OCI-LY1 (cell line): ENCODE data around the gene NBPF9.
"Not testable (repeated sequence)": the region's sequence is repeated elsewhere in the genome, so short reads cannot be mapped to it uniquely, and the experiment has no call there.

Source experiments
- CTCF ChIP-seq: fragments of 200-600 bp; sonication (generic), shearing (Covaris generic); IDR thresholded peaks from 2 replicates; pipeline ENCODE4 v1.5.1; 2017; ENCODE audit warnings: mild to moderate bottlenecking, antibody characterized with exemption, low read length, moderate library complexity, mixed read lengths
- EZH2 ChIP-seq: fragments of 200-600 bp; sonication (generic), shearing (Covaris generic); IDR thresholded peaks from 2 replicates; pipeline ENCODE4 v1.8.0; 2017; ENCODE audit warnings: borderline replicate concordance, mixed run types, mild to moderate bottlenecking, antibody characterized with exemption, low read length, moderate library complexity, mixed read lengths

GRCh38 chr1:149013513-149013912 lies 89.8 kb downstream of the NBPF9 start:
- TF ChIP-seq CTCF, EZH2: not testable (repeated sequence)
